NCI-H526 (cell line): ENCODE results near the gene DOP1A.

Experiments used
- DNase-seq, 2 experiments: peaks; one replicate each; lab custom pipeline; 2025; lab: John Stamatoyannopoulos, UW

Gene DOP1A

GRCh38 chr6:83067448-83068439 is at the start of gene DOP1A:
Gene DOP1A, plus strand, starts transcription at chr6:83067671. Its CDS starts 29,307 bp downstream, at chr6:83096978.
- peak; percentile 91 to 98 for DNase-seq

- no peak for DNase-seq
These were observed 47.7 kb upstream of the DOP1A start for GRCh38 chr6:83019741-83020140.

GRCh38 chr6:83031689-83032088 is 35.8 kb upstream of the DOP1A start:
- no peak for DNase-seq

- DNase-seq, result no peak
These were observed 29.2 kb upstream of the DOP1A start for GRCh38 chr6:83038246-83038645.

- no peak for DNase-seq
These were observed 24.9 kb upstream of the DOP1A start for GRCh38 chr6:83042467-83043053.

GRCh38 chr6:83044091-83044768 is 23.2 kb upstream of the DOP1A start:
- DNase-seq, result no peak

- DNase-seq, result no peak
These were observed 20.3 kb upstream of the DOP1A start for GRCh38 chr6:83047065-83047754.

- no peak for DNase-seq
These were observed 15.9 kb upstream of the DOP1A start for GRCh38 chr6:83051377-83052172.

GRCh38 chr6:83053678-83054077 is 13.8 kb upstream of the DOP1A start:
- no peak for DNase-seq

- DNase-seq, result peak in 1 of 2 experiments; percentile 69
These were observed 12.0 kb upstream of the DOP1A start for GRCh38 chr6:83055366-83055964.

- DNase-seq, result peak; percentile 43 to 74
These were observed 9.7 kb upstream of the DOP1A start for GRCh38 chr6:83057705-83058321.

GRCh38 chr6:83061190-83061589 is 6.3 kb upstream of the DOP1A start:
- DNase-seq, result no peak

GRCh38 chr6:83062225-83062624 is 5.2 kb upstream of the DOP1A start:
- no peak for DNase-seq

- DNase-seq, result peak; percentile 74 to 91
These were observed 1.8 kb upstream of the DOP1A start, which contains the start of gene UBE3D for GRCh38 chr6:83065511-83066192. Gene UBE3D, minus strand, starts transcription at chr6:83065841. Its CDS starts 123 bp downstream, at chr6:83065718.

- DNase-seq, result peak in 1 of 2 experiments; percentile 26
These were observed 1.1 kb downstream of the DOP1A start for GRCh38 chr6:83068616-83069015.

GRCh38 chr6:83069633-83070032 is 2.2 kb downstream of the DOP1A start:
- DNase-seq, result no peak

- no peak for DNase-seq
These were observed 3.6 kb downstream of the DOP1A start for GRCh38 chr6:83071023-83071422.

- DNase-seq, result no peak
These were observed 4.2 kb downstream of the DOP1A start for GRCh38 chr6:83071707-83072106.

- no peak for DNase-seq
These were observed 5.3 kb downstream of the DOP1A start for GRCh38 chr6:83072726-83073125.

- DNase-seq, result no peak
These were observed 6.1 kb downstream of the DOP1A start for GRCh38 chr6:83073615-83074014.
